Neuronal stem cell (in vitro differentiated cells): ENCODE measurements around the gene KDM7A.
"Not testable (repeated sequence)": the region's sequence is repeated elsewhere in the genome, so short reads cannot be mapped to it uniquely, and the experiment has no call there.

Experiments used
- DNase-seq: peaks from one replicate; pipeline ENCODE4 v3.0.0-alpha.2; 2013; ENCODE audit warnings: low spot score
- H2AFZ ChIP-seq: one replicate; pipeline ENCODE4 v1.6.1; 2013; ENCODE audit warnings: mild to moderate bottlenecking, low read length, inconsistent platforms
- H2AK5ac ChIP-seq: 2 replicates; pipeline ENCODE4 v1.6.1; 2013; ENCODE audit warnings: low read depth, mild to moderate bottlenecking, inconsistent platforms, low read length, moderate library complexity, mixed read lengths
- H2BK120ac ChIP-seq: 2 replicates; pipeline ENCODE4 v1.6.1; 2013; ENCODE audit warnings: low read depth, mild to moderate bottlenecking, inconsistent platforms, low read length, moderate library complexity, mixed read lengths
- H2BK12ac ChIP-seq: one replicate; pipeline ENCODE4 v1.6.1; 2013; ENCODE audit warnings: low read length, inconsistent platforms
- H2BK15ac ChIP-seq: 2 replicates; pipeline ENCODE4 v1.6.1; 2013; ENCODE audit warnings: mild to moderate bottlenecking, low read length, inconsistent platforms, mixed read lengths
- H2BK5ac ChIP-seq: one replicate; pipeline ENCODE4 v1.6.1; 2013; ENCODE audit warnings: inconsistent platforms, mild to moderate bottlenecking, low read length, moderate library complexity
- H3K14ac ChIP-seq: one replicate; pipeline ENCODE4 v1.6.1; 2013; ENCODE audit warnings: low read length, inconsistent platforms
- H3K18ac ChIP-seq: 2 replicates; pipeline ENCODE4 v1.6.1; 2013; ENCODE audit warnings: low read length, inconsistent platforms
- H3K23ac ChIP-seq: 2 replicates; pipeline ENCODE4 v1.6.1; 2013; ENCODE audit warnings: low read depth, mild to moderate bottlenecking, mixed read lengths, low read length, inconsistent platforms; ENCODE audit not compliant: poor library complexity
- H3K27ac ChIP-seq: replicated peaks from 3 replicates; pipeline ENCODE4 v1.5.1; 2013; ENCODE audit warnings: low read length, inconsistent platforms
- H3K27me3 ChIP-seq, 3 experiments: 2 replicates each; pipeline ENCODE4 v1.6.1; 2013; ENCODE audit warnings: low read length in 3 of 3, mild to moderate bottlenecking in 2 of 3, inconsistent platforms in 1 of 3, low read depth in 1 of 3, mixed read lengths in 1 of 3, moderate library complexity in 1 of 3; ENCODE audit not compliant: control insufficient read depth in 3 of 3, insufficient read depth in 3 of 3
- H3K36me3 ChIP-seq, 2 donors: replicated peaks in 1 of 2; 2 replicates each; pipeline ENCODE4 v1.6.1; 2013; ENCODE audit warnings: low read length in 2 of 2; ENCODE audit not compliant: control insufficient read depth in 2 of 2, insufficient read depth in 2 of 2
- H3K4ac ChIP-seq: 2 replicates; pipeline ENCODE4 v1.6.1; 2013; ENCODE audit warnings: inconsistent platforms, mild to moderate bottlenecking, low read length, moderate library complexity
- H3K4me1 ChIP-seq, 2 donors: 1 replicate in 1 of 2; 2 replicates in 1 of 2; pipeline ENCODE4 v1.6.1; 2013; ENCODE audit warnings: low read length in 2 of 2, low read depth in 1 of 2; ENCODE audit not compliant: control insufficient read depth in 2 of 2, insufficient read depth in 1 of 2
- H3K4me2 ChIP-seq: one replicate; pipeline ENCODE4 v1.6.1; 2013; ENCODE audit warnings: mild to moderate bottlenecking, low read length, inconsistent platforms; ENCODE audit not compliant: insufficient read depth, poor library complexity, severe bottlenecking
- H3K4me3 ChIP-seq, 2 donors: 2 replicates each; pipeline ENCODE4 v1.5.1; 2013; ENCODE audit warnings: low read length in 2 of 2, mild to moderate bottlenecking in 2 of 2, inconsistent platforms in 1 of 2, moderate library complexity in 1 of 2
- H3K79me1 ChIP-seq: one replicate; pipeline ENCODE4 v1.6.1; 2013; ENCODE audit warnings: low read depth, mild to moderate bottlenecking, inconsistent platforms, low read length, moderate library complexity
- H3K9ac ChIP-seq: one replicate; pipeline ENCODE4 v1.6.1; 2013; ENCODE audit warnings: mild to moderate bottlenecking, low read depth, low read length, inconsistent platforms; ENCODE audit not compliant: poor library complexity
- H3K9me3 ChIP-seq, 2 donors: replicated peaks in 1 of 2; 2 replicates each; pipeline versions ENCODE3 to v1.6.1; 2013; ENCODE audit warnings: low read length in 2 of 2, mild to moderate bottlenecking in 2 of 2, inconsistent platforms in 1 of 2, low read depth in 1 of 2, mixed read lengths in 1 of 2, moderate library complexity in 1 of 2; ENCODE audit not compliant: control insufficient read depth in 2 of 2, insufficient read depth in 1 of 2
- H4K8ac ChIP-seq: one replicate; pipeline ENCODE4 v1.6.1; 2013; ENCODE audit warnings: low read depth, mild to moderate bottlenecking, inconsistent platforms, low read length, moderate library complexity
- H4K91ac ChIP-seq: one replicate; pipeline ENCODE4 v1.6.1; 2013; ENCODE audit warnings: low read length, low read depth, mild to moderate bottlenecking, inconsistent platforms; ENCODE audit not compliant: poor library complexity
- WGBS, 2 donors: extraction: QIAGEN DNeasy Blood & Tissue Kit; methylation state at CpG; one replicate each; pipeline ENCODE4 v1.1.7; 2013; ENCODE audit warnings: missing lambda C conversion rate in 2 of 2, mixed read lengths in 1 of 2; ENCODE audit not compliant: insufficient read length in 2 of 2, insufficient replicate concordance in 1 of 2; ENCODE audit errors: extremely low coverage in 2 of 2; 5-methylcytosine and 5-hydroxymethylcytosine counted together

Gene KDM7A

GRCh38 chr7:140203556-140203955 is 26.8 kb upstream of the KDM7A start:
- no peak for DNase-seq
- H2AK5ac ChIP-seq: no peak overlapping the region
- no peak overlapping the region for H3K9ac ChIP-seq
- peaks cover 0 to 51% (median 0%) of the 10 kb centered on the region in 3 experiments for H3K27me3 ChIP-seq
- no peak overlapping the region for H3K14ac ChIP-seq
- no peak overlapping the region for H2BK12ac ChIP-seq
- peaks cover 5 to 7% of the 10 kb centered on the region in 2 donors for H3K4me1 ChIP-seq
- no peak overlapping the region for H2BK15ac ChIP-seq
- H3K36me3 ChIP-seq: no peaks in the 10 kb centered on the region
- H3K4me3 ChIP-seq: no peak overlapping the region
- H3K79me1 ChIP-seq: no peaks in the 10 kb centered on the region
- no peak overlapping the region for H4K8ac ChIP-seq
- H3K27ac ChIP-seq: no peak overlapping the region
- H3K4me2 ChIP-seq: no peak overlapping the region
- H4K91ac ChIP-seq: no peak overlapping the region
- H3K4ac ChIP-seq: no peak overlapping the region
- H3K9me3 ChIP-seq: peaks cover 0 to 7% of the 10 kb centered on the region in 2 donors
- H3K23ac ChIP-seq: no peak overlapping the region
- no peak overlapping the region for H2BK120ac ChIP-seq
- H2AFZ ChIP-seq: no peak overlapping the region
- no peak overlapping the region for H3K18ac ChIP-seq
- H2BK5ac ChIP-seq: no peak overlapping the region

GRCh38 chr7:140202942-140203341 is 26.2 kb upstream of the KDM7A start:
- H2AFZ ChIP-seq, H3K18ac ChIP-seq, H3K79me1 ChIP-seq, H3K4me3 ChIP-seq, H3K27ac ChIP-seq, H3K36me3 ChIP-seq, H2BK15ac ChIP-seq, H3K23ac ChIP-seq, H3K9ac ChIP-seq, H3K4me2 ChIP-seq, H2BK120ac ChIP-seq, H3K14ac ChIP-seq, H3K4me1 ChIP-seq, H4K8ac ChIP-seq, H3K9me3 ChIP-seq, H2BK12ac ChIP-seq, H2BK5ac ChIP-seq, H3K4ac ChIP-seq, DNase-seq, H4K91ac ChIP-seq, H2AK5ac ChIP-seq: not testable (repeated sequence)
- peaks cover 0 to 50% (median 0%) of the 10 kb centered on the region in 3 experiments for H3K27me3 ChIP-seq
- no CpG with 5 or more reads among the region's 6 CpGs for whole genome bisulfite sequencing, 2 donors

- no peak overlapping the region for H3K23ac ChIP-seq
- H3K27me3 ChIP-seq: peaks cover 0 to 35% (median 0%) of the 10 kb centered on the region in 3 experiments
- no peak overlapping the region for H3K27ac ChIP-seq
- H2BK5ac ChIP-seq: no peak overlapping the region
- peaks cover 5 to 7% of the 10 kb centered on the region in 2 donors for H3K4me1 ChIP-seq
- H3K14ac ChIP-seq: no peak overlapping the region
- no CpG with 5 or more reads among the region's 6 CpGs for WGBS, 2 donors
- H3K36me3 ChIP-seq: no peaks in the 10 kb centered on the region
- no peaks in the 10 kb centered on the region for H3K79me1 ChIP-seq
- H3K4me3 ChIP-seq: no peak overlapping the region
- H2BK12ac ChIP-seq: no peak overlapping the region
- no peak overlapping the region for H2AK5ac ChIP-seq
- H3K4me2 ChIP-seq: no peak overlapping the region
- no peak for DNase-seq
- H4K8ac ChIP-seq: no peak overlapping the region
- H3K4ac ChIP-seq: no peak overlapping the region
- H3K18ac ChIP-seq: no peak overlapping the region
- H2AFZ ChIP-seq: no peak overlapping the region
- no peak overlapping the region for H2BK120ac ChIP-seq
- no peak overlapping the region for H4K91ac ChIP-seq
- H3K9me3 ChIP-seq: peaks cover 2 to 7% of the 10 kb centered on the region in 2 donors
- no peak overlapping the region for H2BK15ac ChIP-seq
- H3K9ac ChIP-seq: no peak overlapping the region
These were observed 24.6 kb upstream of the KDM7A start for GRCh38 chr7:140201393-140201792.

GRCh38 chr7:140200061-140200989 is 23.5 kb upstream of the KDM7A start:
- no peak overlapping the region for H2AK5ac ChIP-seq
- no peak overlapping the region for H2BK15ac ChIP-seq
- no peak overlapping the region for H3K4me3 ChIP-seq
- H2BK120ac ChIP-seq: no peak overlapping the region
- no peak overlapping the region for H3K23ac ChIP-seq
- peaks cover 0 to 34% (median 0%) of the 10 kb centered on the region in 3 experiments for H3K27me3 ChIP-seq
- H2BK5ac ChIP-seq: no peak overlapping the region
- no peak overlapping the region for H3K27ac ChIP-seq
- H4K91ac ChIP-seq: no peak overlapping the region
- H3K18ac ChIP-seq: no peak overlapping the region
- H3K4me2 ChIP-seq: no peak overlapping the region
- H3K9ac ChIP-seq: no peak overlapping the region
- H3K9me3 ChIP-seq: peaks cover 2 to 7% of the 10 kb centered on the region in 2 donors
- H2AFZ ChIP-seq: no peak overlapping the region
- no peak overlapping the region for H4K8ac ChIP-seq
- peaks cover 3 to 5% of the 10 kb centered on the region in 2 donors for H3K4me1 ChIP-seq
- H3K36me3 ChIP-seq: no peaks in the 10 kb centered on the region
- DNase-seq: no peak
- H3K4ac ChIP-seq: no peak overlapping the region
- no peak overlapping the region for H3K14ac ChIP-seq
- WGBS, 2 donors: no CpG with 5 or more reads among the region's 15 CpGs
- H3K79me1 ChIP-seq: no peaks in the 10 kb centered on the region
- no peak overlapping the region for H2BK12ac ChIP-seq
